DND-41 (cell line): Measurements from ENCODE around the gene C4orf36.
"Not testable (repeated sequence)": the region's sequence is repeated elsewhere in the genome, so short reads cannot be mapped to it uniquely, and the experiment has no call there.

Experiments used
- ATAC-seq: fragments of 200-7000 bp; cut with Tn5 transposase; 3 replicates; pipeline ENCODE4 v1.9.1; 2021; ENCODE audit warnings: low read depth; ENCODE audit not compliant: insufficient read depth
- DNase-seq: peaks from one replicate; pipeline ENCODE4 v3.0.0-alpha.2; 2020
- H2AFZ ChIP-seq: 2 replicates; pipeline ENCODE4 v1.6.0; 2012; ENCODE audit warnings: low read depth, low read length
- H3K27ac ChIP-seq: 2 replicates; pipeline ENCODE4 v1.5.1; 2012; ENCODE audit warnings: low read length, inconsistent platforms
- H3K27me3 ChIP-seq: fragments of 200-600 bp; sonication (generic); 2 replicates; pipeline ENCODE4 v1.6.0; 2012; ENCODE audit warnings: low read length, mild to moderate bottlenecking, inconsistent platforms; ENCODE audit not compliant: insufficient read depth, poor library complexity
- H3K36me3 ChIP-seq: 2 replicates; pipeline ENCODE4 v1.5.1; 2012; ENCODE audit warnings: low read length, inconsistent platforms; ENCODE audit not compliant: insufficient read depth
- H3K4me1 ChIP-seq: 2 replicates; pipeline ENCODE4 v1.5.1; 2012; ENCODE audit warnings: mild to moderate bottlenecking, low read length; ENCODE audit not compliant: insufficient read depth
- H3K4me2 ChIP-seq: 2 replicates; pipeline ENCODE4 v1.6.0; 2012; ENCODE audit warnings: mild to moderate bottlenecking, moderate library complexity, low read length, inconsistent platforms; ENCODE audit not compliant: insufficient read depth
- H3K4me3 ChIP-seq, 2 experiments: fragments of 200-600 bp in 1 of 2; shearing (Covaris generic) in 1 of 2; 2 replicates each; pipeline ENCODE4 v1.5.1; 2012 to 2016; ENCODE audit warnings: inconsistent platforms in 2 of 2, low read length in 2 of 2, mild to moderate bottlenecking in 2 of 2, low read depth in 1 of 2, moderate library complexity in 1 of 2
- H3K79me2 ChIP-seq: 2 replicates; pipeline ENCODE4 v1.6.0; 2012; ENCODE audit warnings: low read length, inconsistent platforms; ENCODE audit not compliant: insufficient read depth
- H3K9ac ChIP-seq: 2 replicates; pipeline ENCODE4 v1.6.0; 2012; ENCODE audit warnings: low read depth, mild to moderate bottlenecking, inconsistent platforms, low read length, moderate library complexity
- H3K9me3 ChIP-seq: 2 replicates; pipeline ENCODE4 v1.5.1; 2012; ENCODE audit warnings: low read length, moderate library complexity, mild to moderate bottlenecking, inconsistent platforms; ENCODE audit not compliant: insufficient read depth, severe bottlenecking
- H4K20me1 ChIP-seq: 2 replicates; pipeline ENCODE4 v1.6.0; 2012; ENCODE audit warnings: low read length; ENCODE audit not compliant: insufficient read depth
- EZH2 ChIP-seq: IDR thresholded peaks from 3 replicates; pipeline ENCODE4 v1.6.1; 2012; ENCODE audit warnings: borderline replicate concordance, low read depth, mild to moderate bottlenecking, moderate library complexity, low read length, inconsistent platforms; ENCODE audit not compliant: severe bottlenecking
- TF ChIP-seq, protein P1 (sequence below): IDR thresholded peaks from 2 replicates; pipeline ENCODE4 v1.5.1; 2012; ENCODE audit warnings: borderline replicate concordance, low read length, moderate library complexity, mild to moderate bottlenecking; ENCODE audit not compliant: poor library complexity, severe bottlenecking; ENCODE audit errors: extremely low read depth

C4orf36 gene

DNA sequence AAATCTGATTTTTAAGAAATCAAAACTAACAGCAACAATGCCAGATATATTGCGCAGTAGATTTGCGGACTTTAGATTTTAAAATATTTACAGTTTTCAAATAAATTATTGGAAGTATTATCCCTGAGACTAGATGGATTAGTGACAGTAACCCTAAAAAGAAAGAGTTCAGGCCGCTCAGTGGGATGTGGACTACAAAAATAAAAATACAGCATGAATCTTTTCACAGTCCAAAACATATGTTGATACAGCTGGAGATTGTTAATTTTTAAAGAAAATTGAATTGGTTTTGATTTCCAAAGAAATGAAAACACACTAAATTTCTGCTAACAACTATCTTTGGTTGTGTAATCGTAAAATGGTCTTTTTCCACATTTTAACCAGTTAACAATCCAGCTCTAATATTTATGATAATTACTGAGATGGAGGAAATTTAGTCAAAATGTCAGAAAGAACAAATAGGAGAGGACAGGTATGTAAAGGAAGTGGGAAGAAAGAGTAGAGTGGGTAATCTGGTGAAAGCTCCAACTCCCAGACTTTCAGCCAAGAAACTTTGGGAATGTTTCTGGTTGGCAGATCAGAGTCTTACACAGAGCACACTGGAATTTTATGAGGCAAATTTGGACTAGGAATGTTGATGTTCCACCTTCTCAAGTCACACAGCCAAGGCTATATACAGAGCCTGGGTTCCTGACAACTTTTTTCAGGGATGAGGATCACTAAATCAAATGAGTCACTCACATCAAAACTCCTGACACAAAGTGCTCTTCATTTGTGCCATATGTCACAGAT is 15.1 kb downstream of the C4orf36 start:
- DNase-seq (no peak), ATAC-seq (no peak)
- Histone ChIP-seq H3K79me2 (no peaks in the 10 kb centered on the region), H3K27me3 (no peaks in the 10 kb centered on the region), H3K27ac (no peak overlapping the region), H3K9me3 (no peaks in the 10 kb centered on the region), H3K36me3 (no peaks in the 10 kb centered on the region), H3K4me2 (no peak overlapping the region), H2AFZ (no peak overlapping the region), H3K4me3 (no peak overlapping the region), H3K4me1 (no peaks in the 10 kb centered on the region), H3K9ac (no peak overlapping the region), H4K20me1 (no peaks in the 10 kb centered on the region)
- no peak for TF ChIP-seq EZH2
- TF ChIP-seq, protein P1, sequence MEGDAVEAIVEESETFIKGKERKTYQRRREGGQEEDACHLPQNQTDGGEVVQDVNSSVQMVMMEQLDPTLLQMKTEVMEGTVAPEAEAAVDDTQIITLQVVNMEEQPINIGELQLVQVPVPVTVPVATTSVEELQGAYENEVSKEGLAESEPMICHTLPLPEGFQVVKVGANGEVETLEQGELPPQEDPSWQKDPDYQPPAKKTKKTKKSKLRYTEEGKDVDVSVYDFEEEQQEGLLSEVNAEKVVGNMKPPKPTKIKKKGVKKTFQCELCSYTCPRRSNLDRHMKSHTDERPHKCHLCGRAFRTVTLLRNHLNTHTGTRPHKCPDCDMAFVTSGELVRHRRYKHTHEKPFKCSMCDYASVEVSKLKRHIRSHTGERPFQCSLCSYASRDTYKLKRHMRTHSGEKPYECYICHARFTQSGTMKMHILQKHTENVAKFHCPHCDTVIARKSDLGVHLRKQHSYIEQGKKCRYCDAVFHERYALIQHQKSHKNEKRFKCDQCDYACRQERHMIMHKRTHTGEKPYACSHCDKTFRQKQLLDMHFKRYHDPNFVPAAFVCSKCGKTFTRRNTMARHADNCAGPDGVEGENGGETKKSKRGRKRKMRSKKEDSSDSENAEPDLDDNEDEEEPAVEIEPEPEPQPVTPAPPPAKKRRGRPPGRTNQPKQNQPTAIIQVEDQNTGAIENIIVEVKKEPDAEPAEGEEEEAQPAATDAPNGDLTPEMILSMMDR, result no peak

DNA sequence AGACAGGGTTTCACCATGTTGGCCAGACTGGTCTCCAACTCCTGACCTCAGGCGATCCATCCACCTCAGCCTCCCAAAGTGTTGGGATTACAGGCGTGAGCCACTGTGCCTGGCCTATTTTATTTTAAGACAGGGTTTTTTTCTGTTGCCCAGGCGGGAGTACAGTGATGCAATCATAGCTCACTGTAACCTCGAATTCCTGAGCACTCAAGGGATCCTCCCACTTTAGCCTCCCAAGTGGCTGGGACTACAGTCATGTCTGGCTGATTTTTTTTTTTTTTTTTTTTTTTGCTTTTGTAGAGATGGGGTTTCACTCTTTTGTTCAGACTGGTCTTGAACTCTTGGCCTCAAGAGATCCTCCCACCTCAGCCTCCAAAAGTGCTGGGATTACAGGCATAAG is 16.8 kb downstream of the C4orf36 start:
- not testable (repeated sequence) for H3K4me3 ChIP-seq, H4K20me1 ChIP-seq, H3K79me2 ChIP-seq, H3K4me1 ChIP-seq, H3K9ac ChIP-seq, H3K27ac ChIP-seq, H3K9me3 ChIP-seq, DNase-seq, ATAC-seq, H3K27me3 ChIP-seq, H2AFZ ChIP-seq, H3K4me2 ChIP-seq, H3K36me3 ChIP-seq

DNA sequence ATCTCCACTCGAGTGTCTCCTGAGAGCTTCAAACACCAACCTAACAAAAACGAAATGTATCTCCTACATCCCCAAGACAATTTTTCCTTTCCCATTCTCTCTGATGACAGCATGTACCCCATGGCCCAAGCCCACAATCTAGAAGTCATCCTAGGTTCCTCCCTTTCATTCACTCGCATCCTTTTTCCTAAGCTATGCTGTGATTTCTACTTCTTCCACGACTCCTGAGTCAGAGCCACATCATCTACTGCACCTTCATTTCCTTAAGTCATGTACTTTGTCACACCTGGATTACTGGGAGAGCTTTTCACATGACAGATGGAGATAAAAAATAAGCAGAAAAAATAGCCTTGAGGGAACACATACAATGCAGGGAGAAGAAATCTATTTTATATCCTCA is 20.1 kb downstream of the C4orf36 start:
- H4K20me1 ChIP-seq, result no peaks in the 10 kb centered on the region

DNA sequence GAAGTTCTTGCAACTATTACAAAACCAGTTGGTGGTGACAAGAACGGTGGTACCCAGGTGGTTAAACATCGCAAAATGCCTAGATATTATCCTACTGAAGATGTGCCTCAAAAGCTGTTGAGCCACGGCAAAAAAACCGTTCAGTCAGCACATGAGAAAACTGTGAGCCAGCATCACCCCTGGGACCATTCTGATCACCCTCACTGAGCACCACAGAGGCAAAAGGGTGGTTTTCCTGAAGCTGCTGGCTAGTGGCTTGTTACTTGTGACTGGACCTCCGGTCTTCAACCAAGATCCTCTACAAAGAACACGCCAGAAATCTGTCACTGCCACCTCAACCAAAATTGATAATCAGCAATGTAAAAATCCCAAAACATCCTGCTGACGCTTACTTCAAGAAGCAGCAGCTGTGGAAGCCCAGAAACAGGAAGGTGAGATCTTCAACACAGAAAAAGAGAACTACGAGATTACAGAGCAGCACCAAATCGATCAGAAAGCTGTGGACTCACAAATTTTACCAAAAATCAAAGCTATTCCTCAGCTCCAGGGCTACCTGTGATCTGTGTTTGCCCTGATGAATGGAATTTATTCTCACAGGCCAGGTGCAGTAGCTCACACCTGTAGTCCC is 21.7 kb downstream of the C4orf36 start:
- no peak overlapping the region for H2AFZ ChIP-seq
- H3K27me3 ChIP-seq, result no peaks in the 10 kb centered on the region
- no peak for DNase-seq
- no peaks in the 10 kb centered on the region for H3K4me1 ChIP-seq
- no peaks in the 10 kb centered on the region for H4K20me1 ChIP-seq
- no peak overlapping the region for H3K4me2 ChIP-seq
- no peak for ATAC-seq
- no peaks in the 10 kb centered on the region for H3K9me3 ChIP-seq
- H3K79me2 ChIP-seq, result no peaks in the 10 kb centered on the region
- H3K27ac ChIP-seq, result no peak overlapping the region
- H3K4me3 ChIP-seq, result no peak overlapping the region
- no peaks in the 10 kb centered on the region for H3K36me3 ChIP-seq
- no peak overlapping the region for H3K9ac ChIP-seq
- TF ChIP-seq, protein P1, result no peak
- TF ChIP-seq EZH2, result no peak

More for the DNA sequence above, 20.1 kb downstream of the C4orf36 start:
- H3K9ac ChIP-seq, result no peak overlapping the region
- no peak overlapping the region for H3K4me2 ChIP-seq
- no peak overlapping the region for H3K4me3 ChIP-seq
- H2AFZ ChIP-seq, result no peak overlapping the region
- H3K9me3 ChIP-seq, result no peaks in the 10 kb centered on the region
- H3K27me3 ChIP-seq, result no peaks in the 10 kb centered on the region
- DNase-seq (no peak), ATAC-seq (no peak)
- no peaks in the 10 kb centered on the region for H3K4me1 ChIP-seq
- H3K79me2 ChIP-seq, result no peaks in the 10 kb centered on the region
- no peaks in the 10 kb centered on the region for H3K36me3 ChIP-seq
- no peak for TF ChIP-seq EZH2
- TF ChIP-seq, protein P1, result no peak
- H3K27ac ChIP-seq, result no peak overlapping the region
